HL-60 (cell line): ENCODE data around the gene GNG10.

Experiments used
- CTCF ChIP-seq: IDR thresholded peaks from one replicate; pipeline ENCODE4 v1.5.1; 2011; ENCODE audit warnings: low read length, control low read depth, inconsistent platforms; ENCODE audit not compliant: insufficient read depth
- POLR2AphosphoS5 ChIP-seq: IDR thresholded peaks from 2 replicates; pipeline ENCODE4 v1.6.1; 2012; ENCODE audit warnings: low read depth
- REST ChIP-seq: IDR thresholded peaks from 2 replicates; pipeline ENCODE4 v1.6.1; 2012; ENCODE audit warnings: low read depth; ENCODE audit not compliant: insufficient replicate concordance

- TF ChIP-seq CTCF (no peak), REST (no peak), POLR2AphosphoS5 (no peak)
These were observed 15.0 kb upstream of the GNG10 start for GRCh38 chr9:111646417-111646816.
